IPS-18c (cell line): ENCODE results near the gene CHD9NB.

ENCODE experiments used
- H3K4me3 ChIP-seq: 2 replicates; pipeline ENCODE4 v1.7.0; 2013; ENCODE audit warnings: low read depth, mild to moderate bottlenecking, low read length, moderate library complexity; ENCODE audit not compliant: insufficient read depth
- H3K9me3 ChIP-seq: one replicate; pipeline ENCODE4 v1.6.1; 2013; ENCODE audit warnings: mild to moderate bottlenecking, low read length, moderate library complexity; ENCODE audit not compliant: control insufficient read depth, insufficient read depth

Gene CHD9NB

DNA sequence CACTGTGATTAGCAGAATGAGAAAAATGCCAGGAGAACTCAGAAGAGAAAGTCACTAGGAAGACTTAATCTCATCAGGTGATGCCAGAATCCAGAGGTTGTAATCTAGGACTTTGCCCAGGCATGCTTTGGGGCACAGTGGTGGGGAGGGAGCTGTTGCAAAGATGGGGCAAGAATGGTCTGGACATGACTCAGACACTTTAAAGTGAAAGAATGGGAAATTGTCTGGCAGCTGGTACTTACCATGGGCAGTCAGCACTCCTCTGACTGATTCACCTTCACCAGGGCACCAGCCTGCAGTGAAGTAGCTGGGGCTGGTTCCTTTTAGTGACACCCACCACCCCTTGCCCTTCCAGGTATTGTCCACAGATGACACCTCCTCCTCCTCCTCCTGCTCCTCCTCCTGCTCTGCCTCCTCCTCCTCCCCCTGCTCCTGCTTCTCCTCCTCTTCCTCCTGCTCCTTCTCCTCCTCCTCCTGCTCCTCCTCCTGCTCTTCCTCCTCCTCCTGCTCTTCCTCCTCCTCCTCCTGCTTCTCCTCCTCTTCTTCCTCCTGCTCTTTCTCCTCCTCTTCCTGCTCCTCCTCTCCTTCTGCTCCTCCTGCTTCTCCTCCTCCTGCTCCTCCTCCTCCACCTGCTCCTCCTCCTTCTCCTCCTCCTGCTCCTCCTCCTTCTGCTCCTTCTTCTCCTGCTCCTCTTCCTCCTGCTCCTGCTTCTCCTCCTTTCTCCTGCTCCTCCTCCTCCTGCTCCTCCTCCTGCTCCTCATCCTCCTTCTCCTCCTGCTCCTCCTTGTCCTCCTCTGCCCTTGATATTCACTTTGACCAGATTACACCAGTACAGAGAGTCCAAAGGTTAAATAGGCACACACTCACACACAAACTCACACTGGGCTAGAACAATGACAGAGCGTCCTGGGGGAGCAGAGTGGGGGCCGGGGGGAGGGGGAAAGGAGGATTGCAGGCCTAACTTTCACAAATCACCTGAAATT lies at the start of gene CHD9NB:
Gene CHD9NB (minus strand): TSS at position 379 of the 983 bp plus-strand sequence. CDS start 8,739 bp downstream, outside the sequence.
- H3K9me3 ChIP-seq = no peaks in the 10 kb centered on the region
- H3K4me3 ChIP-seq = no peak within 1 kb of the TSS

DNA sequence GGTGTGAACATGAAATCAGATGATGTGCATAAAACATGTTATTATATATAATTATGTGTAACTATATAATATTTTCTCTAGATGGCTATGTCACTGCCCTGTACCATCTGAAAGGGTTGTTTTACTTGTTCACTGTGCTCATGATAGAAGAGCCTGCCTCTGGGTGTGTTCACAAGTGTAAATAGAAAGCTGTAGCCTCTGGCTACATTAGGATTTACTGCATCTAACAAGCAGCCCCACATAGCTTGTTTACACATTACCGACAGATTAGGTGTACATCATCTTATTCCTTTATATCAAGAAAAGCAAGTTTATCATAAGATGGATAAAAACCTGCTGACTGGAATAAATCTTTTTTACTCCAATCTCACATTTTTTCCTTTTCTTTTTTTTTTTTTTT lies 48.2 kb upstream of the CHD9NB start:
- Histone ChIP-seq H3K4me3 (no peak overlapping the region), H3K9me3 (no peaks in the 10 kb centered on the region)

DNA sequence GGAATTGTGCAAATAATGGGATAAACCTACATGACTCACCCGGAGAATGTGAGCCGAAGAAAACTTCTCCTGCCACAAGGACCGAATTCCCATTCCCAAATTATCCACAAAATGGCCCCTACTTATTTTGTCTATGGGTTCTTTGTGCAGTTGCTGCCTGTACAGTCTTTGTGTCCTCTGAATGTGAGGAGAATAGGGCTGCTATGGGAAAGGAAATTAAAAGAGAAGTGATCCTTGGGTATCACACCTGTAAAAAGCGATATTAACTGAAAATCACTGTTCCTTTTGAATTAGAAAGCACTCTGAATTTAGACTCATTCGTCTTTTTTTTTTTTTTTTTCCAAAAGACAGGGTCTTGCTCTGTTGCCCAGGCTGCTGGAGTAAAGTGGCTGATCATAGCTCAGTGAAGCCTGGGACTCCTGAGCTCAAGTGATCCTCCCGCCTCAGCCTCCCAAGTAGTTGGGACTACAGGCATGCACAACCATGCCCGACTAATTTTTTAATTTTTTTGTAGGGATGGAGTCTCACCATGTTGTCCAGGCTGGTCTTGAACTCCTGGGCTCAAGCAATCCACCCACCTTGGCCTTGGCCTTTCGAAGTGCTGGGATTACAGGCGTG lies 47.5 kb upstream of the CHD9NB start:
- Histone ChIP-seq H3K4me3 (peak overlapping the region; percentile 62), H3K9me3 (no peaks in the 10 kb centered on the region)

DNA sequence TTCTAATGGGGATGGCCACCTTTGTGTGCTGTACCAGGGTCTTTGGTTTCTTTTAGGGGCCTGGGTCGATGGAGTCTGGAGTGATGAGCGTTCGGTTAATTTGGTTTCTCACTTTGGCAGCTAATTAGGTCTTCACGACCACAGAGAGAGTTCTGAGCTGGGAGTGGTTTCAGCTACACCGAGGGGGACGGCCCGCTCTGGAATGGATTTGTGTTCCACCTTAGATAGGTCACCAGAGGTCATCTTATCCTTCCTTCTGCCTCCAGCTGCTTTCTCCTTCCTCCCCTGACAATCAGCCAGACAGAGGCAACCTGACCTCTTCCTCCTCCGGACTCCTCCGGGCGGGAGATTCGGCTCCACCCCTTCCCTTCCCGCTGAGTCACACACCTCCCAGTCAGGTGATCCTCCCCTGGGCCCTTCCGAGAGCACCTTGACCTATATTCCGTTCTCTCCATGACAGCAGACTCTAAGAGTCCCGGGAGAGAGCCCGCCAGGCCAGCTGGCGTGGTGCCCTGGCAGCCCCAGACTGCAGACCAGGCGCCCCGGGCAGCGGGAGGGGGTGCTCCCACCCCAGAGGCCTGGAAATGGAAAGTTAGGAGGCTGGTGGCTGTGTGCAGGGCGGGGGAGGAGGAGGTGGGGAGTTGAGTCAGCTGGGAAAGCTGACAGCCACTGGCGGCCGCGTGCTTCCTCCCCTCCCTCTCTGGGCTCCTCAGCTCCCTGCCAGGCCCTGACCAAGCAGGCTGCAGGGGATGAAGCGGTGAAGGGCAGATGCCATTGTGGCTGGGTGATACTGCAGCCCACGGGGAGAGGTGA lies 46.8 kb upstream of the CHD9NB start:
- Histone ChIP-seq H3K4me3 (peak overlapping the region; percentile 62), H3K9me3 (no peaks in the 10 kb centered on the region)

DNA sequence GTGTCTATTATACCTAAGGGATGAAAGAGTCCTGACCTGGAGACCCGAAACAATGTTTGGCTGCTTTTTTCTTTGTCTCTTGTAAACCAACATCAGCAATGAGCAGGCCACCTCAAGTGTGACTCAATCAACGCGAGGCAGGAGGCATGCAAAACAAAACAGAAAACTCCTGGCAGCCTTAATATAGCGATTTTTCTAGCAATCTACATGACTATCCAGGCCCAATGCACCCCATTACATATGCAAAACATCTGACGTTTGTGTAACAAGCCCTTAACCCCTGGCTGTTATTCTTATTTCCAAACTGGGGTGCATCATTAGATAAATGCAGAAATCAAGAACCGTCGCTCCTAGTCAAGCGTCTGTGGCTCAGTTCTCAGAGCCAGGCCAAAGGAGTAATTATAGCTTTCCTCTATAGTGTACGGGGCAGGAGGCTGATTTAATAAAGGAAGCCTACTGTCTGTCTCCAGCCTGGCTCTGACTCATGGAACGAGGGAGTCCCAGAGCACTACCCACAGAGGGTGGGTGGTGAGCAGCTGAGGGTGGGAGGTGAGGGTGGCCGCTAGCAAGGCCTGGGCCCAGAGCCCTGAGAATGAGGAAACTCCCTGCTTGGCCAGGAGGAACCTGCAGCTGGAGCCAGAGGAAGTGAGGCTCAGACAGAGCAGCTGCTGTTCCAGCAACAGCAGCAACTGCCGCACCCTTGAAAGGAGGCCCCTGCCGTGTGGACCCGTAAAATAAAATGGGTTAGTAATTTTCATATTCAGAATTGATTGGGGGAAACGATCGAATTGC lies 46.0 kb upstream of the CHD9NB start:
- Histone ChIP-seq H3K9me3 (no peaks in the 10 kb centered on the region), H3K4me3 (peak overlapping the region; percentile 62; the same call in 1 of the 2 replicates)

DNA sequence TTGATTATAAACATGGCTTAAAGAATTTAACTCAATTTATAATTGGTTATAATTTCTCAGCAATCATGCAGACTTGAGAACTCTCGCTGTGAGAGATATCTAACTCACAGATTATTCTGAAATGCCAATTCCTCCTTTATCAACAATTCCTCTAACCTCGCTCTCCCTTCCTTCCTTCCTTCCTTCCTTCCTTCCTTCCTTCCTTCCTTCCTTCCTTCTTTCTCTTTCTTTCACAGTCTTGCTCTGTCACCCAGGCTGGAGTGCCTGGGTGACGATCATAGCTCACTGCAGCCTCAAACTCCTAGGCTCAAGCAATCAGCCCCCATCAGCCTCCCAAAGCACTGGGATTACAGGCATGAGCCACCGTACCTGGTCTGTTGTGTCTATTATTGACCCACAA lies 44.5 kb upstream of the CHD9NB start:
- no peak overlapping the region for H3K4me3 ChIP-seq
- no peaks in the 10 kb centered on the region for H3K9me3 ChIP-seq

DNA sequence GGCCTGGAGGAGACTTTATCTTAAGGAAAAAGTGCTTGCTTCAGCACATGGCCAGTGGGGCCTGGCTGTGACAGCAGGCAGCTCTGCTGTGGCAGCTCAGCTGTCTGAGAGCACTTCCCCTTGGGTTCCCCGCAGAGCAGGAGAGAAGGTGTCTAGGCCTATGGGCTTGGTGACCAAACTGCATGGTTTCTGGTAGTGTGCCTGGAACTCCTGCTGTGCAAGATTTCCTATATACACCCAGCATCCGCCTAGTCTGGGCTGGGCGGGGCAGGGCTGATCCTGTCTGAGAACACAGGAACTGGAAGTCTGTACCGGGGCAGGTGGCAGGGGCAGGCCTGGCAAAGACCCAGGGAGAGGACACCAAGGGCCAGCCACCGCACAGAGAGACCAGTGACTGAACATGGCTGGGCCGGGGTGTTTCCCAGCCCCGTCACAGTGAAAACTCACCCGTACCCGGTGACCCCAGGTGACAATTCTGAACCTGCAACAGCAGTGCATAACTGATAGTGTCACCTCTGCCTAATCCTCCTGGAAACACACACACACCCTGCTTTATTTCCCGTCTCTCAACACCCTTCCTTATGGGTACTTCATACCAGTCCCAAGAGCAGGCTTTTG lies 41.4 kb upstream of the CHD9NB start:
- Histone ChIP-seq H3K9me3 (no peaks in the 10 kb centered on the region), H3K4me3 (no peak overlapping the region)

DNA sequence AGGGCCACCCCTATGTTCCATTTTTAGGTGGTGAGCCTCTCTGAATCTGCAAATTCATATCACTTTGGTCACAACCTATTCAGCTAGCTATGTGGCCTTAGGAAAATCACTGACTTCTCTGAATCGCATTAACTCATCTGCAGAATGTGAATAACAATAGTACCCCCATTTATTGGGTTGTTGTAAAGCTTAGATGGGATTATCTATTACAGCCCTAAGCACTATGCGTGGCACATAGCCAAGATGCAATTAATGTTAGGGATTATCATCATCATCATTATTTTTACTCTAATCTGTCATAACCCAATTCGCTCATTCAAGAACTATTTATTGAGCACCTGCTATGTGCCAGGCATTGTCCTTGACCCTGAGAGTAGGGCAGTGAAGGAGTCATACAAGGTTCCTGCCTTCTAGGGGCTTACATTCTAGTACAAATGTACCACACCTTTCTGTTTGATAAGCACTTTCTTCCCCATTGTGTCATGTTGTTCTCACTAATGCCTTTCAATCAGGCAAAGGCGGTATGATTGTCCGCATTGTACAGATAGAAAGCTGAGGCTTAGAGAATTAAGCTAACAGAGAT lies 40.6 kb upstream of the CHD9NB start:
- Histone ChIP-seq H3K9me3 (no peaks in the 10 kb centered on the region), H3K4me3 (no peak overlapping the region)

DNA sequence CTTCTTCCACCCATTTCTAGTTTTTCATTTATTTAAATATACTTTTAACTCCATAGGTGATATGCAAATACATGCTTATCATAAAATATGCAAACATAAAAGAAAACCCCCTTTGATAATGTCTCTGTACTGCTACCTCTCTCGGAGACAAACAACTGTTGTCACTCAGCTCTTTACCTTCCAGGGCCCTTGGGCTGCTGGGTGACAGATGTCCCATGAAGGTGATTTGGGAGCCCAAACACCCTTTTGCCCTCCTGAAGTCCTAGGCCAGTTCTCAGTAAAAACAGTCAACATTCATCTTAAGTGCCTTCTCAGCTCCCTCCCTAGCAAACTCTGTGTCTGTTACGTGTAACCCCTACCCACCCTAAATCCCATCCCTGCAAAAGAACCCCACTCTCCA lies 39.6 kb upstream of the CHD9NB start:
- no peaks in the 10 kb centered on the region for H3K9me3 ChIP-seq
- no peak overlapping the region for H3K4me3 ChIP-seq

DNA sequence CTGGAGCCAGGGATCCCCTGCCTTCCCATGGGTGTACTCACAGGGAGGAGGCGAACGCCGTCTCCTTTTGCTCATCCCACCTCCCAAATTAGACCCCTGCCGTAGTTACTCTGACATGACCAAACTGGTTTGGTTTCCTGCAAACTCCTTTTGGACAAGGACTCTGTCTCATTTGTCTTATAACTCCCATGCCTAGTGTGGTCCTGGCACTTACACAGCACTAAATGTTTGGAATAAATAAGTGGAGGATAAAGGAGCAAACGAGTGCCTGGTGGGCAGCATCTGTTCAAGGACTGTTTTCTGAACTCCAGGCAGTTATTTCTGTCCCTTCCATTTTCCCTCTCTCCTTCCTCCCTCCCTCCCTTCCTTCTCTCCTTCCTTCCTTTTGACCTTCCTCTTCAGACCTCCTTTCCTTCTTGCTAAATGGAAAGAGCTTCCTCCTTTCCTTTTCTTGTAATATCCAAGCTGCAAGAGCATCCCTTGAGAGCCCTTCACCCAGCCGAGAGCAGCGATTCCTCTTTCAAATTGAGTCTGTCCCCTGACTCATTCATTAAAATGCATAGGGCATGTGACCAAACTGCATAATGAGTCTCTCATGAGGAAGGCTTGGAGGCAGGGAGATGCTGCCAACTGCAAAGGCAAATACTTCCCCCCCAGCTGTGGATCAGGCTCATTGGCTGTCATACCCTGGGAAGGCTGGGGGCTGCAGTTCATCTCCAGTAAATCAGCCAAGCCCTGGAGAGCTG lies 38.9 kb upstream of the CHD9NB start:
- no peak overlapping the region for H3K4me3 ChIP-seq

DNA sequence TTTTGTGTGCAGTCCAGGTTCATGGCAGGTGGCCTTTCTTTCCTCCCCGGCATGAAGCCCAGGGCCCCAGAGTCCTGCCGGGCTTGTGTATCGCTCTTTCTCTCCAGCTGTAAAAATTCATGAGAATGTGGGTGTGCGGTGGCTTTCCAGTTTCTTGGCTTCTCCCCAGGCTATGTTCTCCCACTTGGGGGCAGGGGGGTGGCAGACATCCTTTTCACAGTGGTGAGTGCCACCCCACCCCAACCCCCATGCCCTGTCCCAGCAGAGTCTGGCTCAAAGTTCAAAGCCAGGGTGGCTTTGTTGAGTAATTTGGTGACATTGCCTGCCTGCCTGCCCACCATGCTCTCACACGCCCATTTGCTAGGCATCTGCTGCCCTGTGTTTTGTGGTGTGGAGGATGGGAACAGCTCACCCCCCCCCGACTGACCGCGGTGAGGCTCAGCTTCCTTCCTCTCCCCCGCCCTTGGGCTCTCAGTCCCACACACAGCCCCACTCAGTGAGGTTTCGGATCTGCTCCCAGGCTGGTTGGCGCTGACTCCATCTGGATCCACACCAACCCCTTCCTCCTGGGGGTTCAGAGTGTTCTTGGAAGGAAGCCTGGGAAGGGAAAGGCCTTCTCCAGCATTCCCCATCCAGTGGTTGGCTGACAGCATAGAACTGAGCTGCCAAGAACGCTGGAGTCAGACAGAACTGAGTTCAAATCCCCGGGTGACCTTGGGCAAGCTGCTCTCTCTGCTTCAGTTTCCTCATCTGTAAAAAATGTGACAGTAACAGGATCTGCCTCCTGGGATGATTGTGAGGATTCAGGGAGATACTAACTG lies 38.1 kb upstream of the CHD9NB start:
- Histone ChIP-seq H3K4me3 (no peak overlapping the region), H3K9me3 (no peaks in the 10 kb centered on the region)

More for the DNA sequence above, 38.9 kb upstream of the CHD9NB start:
- no peaks in the 10 kb centered on the region for H3K9me3 ChIP-seq

DNA sequence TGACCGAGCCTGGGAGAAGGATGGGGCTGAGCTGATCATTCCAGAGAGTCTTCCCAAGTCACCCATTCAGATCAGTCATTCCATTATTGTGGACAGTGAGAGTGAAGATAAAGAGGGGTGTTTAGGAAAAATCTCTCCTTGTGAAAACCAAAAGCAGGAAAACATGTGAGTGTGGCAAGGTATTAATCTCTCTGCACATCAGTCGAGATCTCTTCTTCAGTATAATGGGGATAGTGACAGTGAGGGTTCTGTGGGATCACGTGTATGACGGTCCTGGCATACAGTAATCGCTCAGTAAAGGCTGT lies 37.5 kb upstream of the CHD9NB start:
- Histone ChIP-seq H3K9me3 (no peaks in the 10 kb centered on the region), H3K4me3 (no peak overlapping the region)

DNA sequence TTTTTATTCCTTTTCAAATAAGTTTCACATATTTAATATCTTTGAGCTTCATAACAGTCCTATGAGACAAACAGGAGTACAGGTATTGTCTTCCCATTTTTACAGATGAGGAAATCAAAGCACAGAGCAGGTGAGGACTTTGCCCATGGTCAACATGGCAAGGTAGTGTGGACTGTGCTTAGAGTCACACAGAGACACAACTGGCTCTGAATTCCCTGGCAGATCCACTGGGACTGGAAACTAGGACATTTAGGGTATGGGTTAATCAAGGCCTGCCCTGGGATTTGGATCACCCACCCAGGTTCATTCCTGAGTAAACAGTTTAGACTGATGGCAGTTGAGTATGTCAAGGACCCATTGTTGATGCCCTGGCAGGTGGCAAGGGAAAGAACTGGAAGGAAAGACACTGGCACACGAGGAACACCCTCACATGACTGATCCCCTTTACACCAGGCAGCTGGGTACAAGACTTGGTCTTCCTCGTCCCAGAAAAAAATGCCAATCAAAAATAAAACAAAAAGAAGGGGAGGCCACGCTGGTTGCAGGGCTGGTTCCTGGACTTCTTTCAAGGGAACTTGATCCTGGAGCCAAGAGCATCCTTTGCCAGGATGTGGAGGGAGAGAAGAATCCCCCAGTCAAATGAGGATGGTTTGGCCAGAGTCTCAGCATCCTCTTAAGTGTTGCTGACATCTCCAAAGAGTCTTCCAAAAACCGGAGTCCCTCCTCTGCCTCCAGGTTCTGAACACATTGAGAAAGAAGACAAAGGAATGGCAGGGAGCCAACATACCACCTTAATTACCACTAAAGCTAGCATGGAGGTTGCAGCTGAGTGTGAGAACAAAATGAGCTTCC lies 37.0 kb upstream of the CHD9NB start:
- Histone ChIP-seq H3K4me3 (no peak overlapping the region), H3K9me3 (no peaks in the 10 kb centered on the region)

DNA sequence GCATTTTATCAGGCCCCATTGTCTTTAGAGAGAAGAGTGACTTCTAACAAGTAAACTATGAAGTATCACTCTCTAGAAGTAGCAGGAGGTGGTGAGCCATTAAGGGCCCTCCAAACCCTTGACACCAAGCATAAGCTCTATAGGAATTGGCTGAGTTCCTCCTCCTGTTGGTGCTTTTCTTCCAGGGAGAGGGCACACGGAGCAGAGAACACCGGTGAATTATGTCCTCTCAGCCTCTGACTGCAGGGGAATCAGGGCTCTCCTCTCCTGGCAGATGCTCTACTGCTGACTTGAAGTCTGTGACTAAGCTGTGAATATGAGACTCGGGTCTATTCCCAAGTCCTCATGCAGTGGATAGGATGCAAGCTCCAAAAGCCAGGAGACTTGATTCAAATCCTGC lies 34.4 kb upstream of the CHD9NB start:
- Histone ChIP-seq H3K4me3 (no peak overlapping the region), H3K9me3 (no peaks in the 10 kb centered on the region)
